ENCODE measurements around the gene SPOCK2.

SPOCK2 gene

DNA sequence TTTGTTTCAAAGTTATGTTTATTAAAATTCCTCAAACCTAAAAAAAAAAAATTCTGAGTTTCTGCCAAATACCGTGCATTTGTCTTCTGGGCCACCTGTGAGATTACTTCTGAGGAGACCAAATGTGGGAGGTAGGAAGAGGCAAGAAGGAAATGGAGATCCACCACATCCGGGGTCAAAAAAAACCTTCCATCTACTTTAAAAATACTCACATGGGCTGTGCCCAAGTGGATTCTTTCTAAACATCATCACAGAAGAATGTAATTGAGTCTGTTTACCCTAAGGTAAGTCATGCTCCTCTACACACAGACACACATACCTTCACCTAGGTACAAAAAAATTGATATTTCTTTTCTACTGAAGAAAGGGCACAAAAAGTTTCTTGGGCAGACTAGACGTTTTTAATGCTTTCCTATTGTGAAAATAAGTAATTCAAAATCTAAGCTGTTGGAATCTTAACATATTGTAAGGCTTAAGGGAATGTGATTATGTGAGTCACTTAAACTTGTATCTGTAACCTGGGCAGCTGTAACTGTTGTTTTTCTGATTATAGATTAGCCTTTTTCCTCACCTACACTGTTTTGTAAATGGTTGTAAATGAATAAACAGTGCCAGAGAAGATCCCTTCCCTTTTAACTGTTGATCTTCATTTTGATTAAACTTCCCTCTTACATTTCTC is 19.1 kb upstream of the SPOCK2 start:
- DNase-seq = peak; percentile 60

DNA sequence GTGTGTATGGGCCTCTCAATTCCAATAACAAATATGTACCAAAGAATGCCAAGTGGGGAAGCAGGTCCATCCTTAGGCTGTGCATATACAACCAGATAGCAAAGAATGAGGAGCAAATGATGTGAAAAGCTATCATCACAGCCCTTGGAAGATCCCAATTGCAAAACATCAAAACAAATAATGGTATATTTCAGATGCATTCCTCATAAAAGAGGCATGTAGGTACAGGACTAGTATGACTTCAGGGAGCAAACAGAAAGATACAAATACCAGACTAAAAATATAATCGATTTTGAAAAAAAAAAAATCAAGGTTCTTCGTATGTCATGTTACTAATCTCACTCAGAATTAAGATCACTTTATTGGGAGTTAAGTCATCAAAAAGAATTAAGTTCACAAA is 18.5 kb upstream of the SPOCK2 start:
- no peak for DNase-seq

DNA sequence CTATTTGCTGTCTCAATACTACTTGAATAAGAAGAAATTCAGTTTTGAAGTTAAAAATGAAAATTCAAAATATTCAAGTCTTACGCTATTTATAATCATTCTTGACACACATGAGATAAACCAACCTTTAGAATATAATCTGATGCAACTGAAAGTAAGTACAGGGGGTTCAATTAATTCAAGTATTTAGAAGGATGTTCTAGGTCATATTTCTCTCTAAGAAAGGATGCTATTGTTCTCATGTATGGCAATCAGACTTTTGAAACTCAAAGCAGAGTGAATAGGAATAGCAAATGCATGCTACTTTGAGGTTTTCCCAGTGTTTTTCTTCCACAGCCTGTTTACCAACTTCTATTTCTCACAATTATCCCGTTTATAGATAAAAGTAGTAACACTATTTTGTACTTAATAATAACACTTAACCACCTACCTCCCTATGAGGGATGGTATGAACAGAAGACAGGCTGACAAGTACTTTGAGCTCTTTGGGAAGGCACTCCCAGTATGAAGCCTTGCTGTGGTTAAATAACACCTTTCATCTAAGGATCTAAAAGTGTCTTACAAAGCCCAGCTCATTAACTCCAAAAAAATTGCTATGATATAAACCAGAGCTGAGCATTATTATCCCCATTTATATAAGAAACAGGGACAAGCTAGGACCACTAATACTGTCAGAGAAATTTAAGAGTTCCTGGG is 18.0 kb upstream of the SPOCK2 start:
- no peak for DNase-seq

GRCh38 chr10:72105710-72106109 is 17.4 kb upstream of the SPOCK2 start:
- DNase-seq = no peak

GRCh38 chr10:72105098-72105475 is 16.7 kb upstream of the SPOCK2 start:
- DNase-seq = no peak

DNA sequence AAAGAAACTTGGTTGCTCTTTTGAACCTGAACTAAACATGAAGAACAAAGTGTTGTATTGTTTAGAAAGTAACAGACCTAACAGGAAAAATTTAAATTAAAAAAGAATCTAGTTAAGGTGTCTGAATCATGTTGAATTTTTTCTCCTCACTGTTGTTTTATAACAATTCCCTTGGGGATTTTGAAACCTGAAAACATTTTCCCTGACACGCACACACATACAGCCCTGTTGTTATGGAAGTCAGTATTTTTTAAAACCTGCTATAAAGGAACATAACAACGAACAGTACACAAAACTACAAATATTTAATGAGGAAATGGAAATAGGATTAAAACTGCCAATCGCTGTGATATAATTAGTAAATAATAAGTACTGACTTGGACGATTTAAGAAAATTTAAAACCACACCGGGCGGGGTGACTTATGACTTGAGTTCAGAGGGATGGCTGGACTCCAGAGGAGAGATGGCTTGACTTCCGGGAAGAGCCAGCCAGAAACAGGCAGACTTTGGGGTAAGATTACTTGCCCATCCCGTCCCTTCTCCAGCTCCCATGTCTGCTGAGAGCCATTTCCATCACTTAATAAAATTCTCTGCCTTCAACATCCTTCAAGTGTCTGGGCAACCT is 16.2 kb upstream of the SPOCK2 start:
- DNase-seq = no peak

DNA sequence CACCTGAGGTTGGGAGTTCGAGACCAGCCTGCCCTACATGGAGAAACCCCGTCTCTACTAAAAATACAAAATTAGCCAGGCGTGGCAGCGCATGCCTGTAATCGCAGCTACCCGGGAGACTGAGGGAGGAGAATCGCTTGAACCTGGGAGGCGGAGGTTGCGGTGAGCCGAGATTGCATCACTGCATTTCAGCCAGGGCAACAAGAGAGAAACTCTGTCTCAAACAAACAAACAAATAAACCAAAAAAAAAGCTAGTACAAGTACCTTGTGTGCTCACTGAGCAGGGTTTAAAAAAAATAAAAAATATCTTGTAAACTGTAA is 11.2 kb upstream of the SPOCK2 start:
- no peak for DNase-seq

DNA sequence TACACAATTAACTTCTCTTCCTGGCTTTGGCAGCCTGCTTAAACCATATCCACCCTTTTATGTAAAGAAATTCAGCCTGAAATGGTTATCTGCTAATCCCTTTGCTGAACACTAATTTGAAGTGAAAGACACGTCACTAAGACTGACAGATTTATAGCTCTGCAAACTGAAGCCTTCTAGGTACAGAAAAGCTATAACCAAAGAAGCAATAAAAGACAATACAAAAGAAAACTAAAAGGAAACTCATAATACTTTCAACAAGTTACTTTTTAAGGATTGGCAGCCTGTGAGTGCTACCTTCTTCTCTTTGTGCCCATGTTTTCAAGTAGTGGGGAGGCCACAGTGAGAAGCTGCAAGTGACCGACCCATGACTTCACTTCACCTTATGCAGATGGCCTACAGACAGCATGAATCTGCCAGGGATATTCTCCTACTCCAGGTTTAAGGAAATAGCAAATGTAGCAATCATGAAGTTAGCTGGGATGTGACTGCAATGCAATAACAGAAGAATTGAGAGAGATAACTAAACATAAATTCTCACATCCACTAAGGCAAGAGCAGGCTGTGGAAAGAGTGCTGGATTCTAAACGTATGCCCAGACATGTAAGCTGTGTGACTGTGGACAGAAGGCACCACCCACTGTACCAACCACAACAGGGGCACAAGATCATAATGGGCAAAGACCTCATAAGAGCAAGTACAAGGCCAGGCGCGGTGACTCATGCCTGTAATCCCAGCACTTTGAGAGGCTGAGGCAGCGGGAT is 10.7 kb upstream of the SPOCK2 start:
- DNase-seq = no peak

GRCh38 chr10:72098301-72098835 is 10.0 kb upstream of the SPOCK2 start:
- DNase-seq = no peak

DNA sequence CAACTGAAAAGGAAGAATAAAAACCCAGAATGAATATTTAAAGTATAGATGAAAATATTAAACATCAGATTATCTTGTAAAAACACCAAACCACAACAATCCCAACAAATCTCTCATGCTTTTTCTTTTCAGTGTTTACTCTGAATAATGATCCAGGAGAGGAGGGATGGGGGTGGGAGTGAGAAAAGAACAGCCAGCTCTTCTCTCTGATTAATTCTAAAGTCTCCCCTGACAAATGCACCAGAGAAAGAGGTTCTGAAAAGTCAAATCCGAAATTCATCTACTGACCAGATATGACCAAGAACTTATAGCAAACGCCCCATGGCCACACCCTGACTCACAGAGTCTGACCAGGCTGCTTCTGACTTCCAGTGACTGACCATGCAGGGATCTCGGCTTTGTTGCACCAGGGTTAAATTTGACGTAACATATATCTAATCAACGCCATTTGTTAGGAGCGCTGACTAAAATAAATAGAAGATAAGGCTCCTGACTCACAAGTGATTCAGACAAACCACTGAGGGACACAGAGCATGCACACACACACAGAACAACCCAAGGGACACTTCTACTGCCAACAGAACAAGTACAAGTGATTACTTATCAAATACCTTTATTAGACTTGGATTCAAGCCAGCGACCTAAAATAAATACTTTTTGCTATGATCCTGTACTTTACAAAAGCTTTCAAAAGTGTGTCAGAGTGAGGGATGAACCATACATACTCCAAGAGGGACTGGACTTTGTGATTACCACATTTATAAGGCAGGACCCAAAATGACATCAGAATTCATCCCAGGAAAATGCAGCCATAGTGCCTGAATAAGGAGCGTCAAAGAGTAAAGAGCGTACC is 9.3 kb upstream of the SPOCK2 start:
- no peak for DNase-seq

- no peak for DNase-seq
Measured at GRCh38 chr10:72096115-72097000, 8.0 kb upstream of the SPOCK2 start.

- no peak for DNase-seq
Measured at GRCh38 chr10:72095195-72095594, 6.8 kb upstream of the SPOCK2 start.

GRCh38 chr10:72094574-72094973 is 6.2 kb upstream of the SPOCK2 start:
- no peak for DNase-seq

DNA sequence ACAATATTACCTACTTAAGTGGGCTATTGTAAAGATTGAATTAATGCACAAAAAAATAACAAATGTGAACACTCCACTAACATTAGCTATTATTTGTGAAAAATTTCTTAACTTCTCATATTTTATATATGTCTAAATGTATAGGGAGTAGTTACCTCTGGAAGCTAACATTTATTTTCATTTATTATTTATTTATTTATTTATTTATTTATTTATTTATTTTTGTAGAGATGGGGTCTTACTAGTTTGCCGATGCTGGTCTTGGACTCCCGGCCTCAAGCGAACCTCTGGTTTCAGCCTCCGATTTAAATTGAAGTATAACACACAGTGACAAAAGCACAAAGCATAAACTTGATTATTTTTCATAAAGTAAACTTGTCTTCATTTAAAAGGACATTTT is 5.1 kb upstream of the SPOCK2 start:
- no peak for DNase-seq

- DNase-seq = no peak
Measured at GRCh38 chr10:72092987-72093386, 4.6 kb upstream of the SPOCK2 start.

GRCh38 chr10:72092171-72092924 is 4.0 kb upstream of the SPOCK2 start:
- DNase-seq = no peak

GRCh38 chr10:72090326-72090725 is 2.0 kb upstream of the SPOCK2 start:
- no peak for DNase-seq

DNA sequence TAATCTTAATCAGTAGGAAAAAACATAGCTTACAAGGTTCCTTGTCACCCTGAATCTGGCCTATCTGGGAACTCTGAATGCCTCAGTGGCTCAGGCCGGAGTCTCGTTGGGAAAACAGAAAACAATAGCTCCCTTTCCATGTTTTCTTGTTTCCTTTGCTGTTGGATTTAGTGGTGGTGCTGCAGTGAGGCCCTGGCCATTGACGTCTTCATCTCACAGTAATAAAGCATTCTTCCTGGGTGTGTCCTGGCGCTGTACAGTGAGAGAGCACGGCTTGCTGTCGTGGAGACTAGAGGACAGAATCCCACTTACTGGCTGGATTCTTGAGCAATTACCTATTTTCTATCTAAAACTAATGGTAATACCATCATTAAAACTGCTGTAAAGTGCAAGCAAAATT is 1.3 kb upstream of the SPOCK2 start:
- peak; percentile 52 for DNase-seq

GRCh38 chr10:72088889-72089575 is 681 bp upstream of the SPOCK2 start:
- DNase-seq = peak; percentile 54

DNA sequence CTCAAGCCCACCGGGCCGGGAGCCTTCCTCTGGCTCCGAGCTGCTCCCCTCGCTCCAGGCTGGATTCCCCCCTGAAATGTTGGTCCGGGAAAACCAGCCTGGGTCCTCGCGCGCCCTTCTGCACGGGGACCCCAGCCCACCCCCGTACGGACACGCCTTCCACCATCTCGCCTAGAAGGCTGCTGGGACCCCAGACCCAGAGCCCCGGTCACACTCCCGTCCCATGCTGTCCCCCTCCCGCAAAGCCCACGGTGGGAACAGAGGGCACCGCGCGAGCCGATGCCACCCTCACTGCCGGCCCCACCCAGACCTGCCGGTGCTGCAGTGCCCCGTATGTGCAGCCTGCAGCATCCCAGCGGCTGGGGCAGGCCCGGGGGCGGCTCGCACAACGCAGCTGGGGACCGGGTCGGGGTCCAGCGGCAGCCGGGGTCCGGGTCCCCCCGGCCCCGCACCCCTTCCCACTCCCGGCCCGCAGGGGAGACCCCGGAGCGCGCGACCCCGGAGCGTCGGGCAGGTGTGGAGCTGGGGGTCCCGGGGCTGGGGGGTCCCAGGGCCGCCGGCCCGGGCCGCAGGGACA is 871 bp downstream of the SPOCK2 start:
- DNase-seq = peak; percentile 49

Measured in CD4-positive, alpha-beta T cell treated with Interleukin-10 for 1 hour (primary cell).